ENCODE measurements around the gene UTRN. TPM values are rescaled to one million over a fixed set of nuclear protein-coding genes. Genes with fewer than 3 reads are reported as not detected.

The UTRN gene
- total and polyA plus RNA-seq, 10 of the 15 experiments (the other 5 are each of a cell fraction or from before 2014, with no cell fraction given), result 1.6 to 52.6 (median 25.5) TPM

GRCh38 chr6:144289006-144289405 lies 3.9 kb downstream of the UTRN start:
- BruUV-seq (replicated peaks), result no TSS peak
- ATAC-seq (no peak), DNase-seq (ENCODE audit: low read depth, low spot score) (no peak), FAIRE-seq (no peak)
- H3K79me2 ChIP-seq (ENCODE audit: control insufficient read depth, insufficient read depth, low read length), result no peaks in the 10 kb centered on the region
- H4K20me1 ChIP-seq (ENCODE audit: control insufficient read depth, insufficient read depth), result no peaks in the 10 kb centered on the region
- no peak overlapping the region for H3K27ac ChIP-seq (ENCODE audit: control insufficient read depth, insufficient read depth)
- no peaks in the 10 kb centered on the region for H3K9me3 ChIP-seq (replicated peaks; ENCODE audit: control insufficient read depth, insufficient read depth, low read length)
- H2AFZ ChIP-seq (ENCODE audit: control insufficient read depth, low read depth, low read length), result no peak overlapping the region
- H3K4me2 ChIP-seq (ENCODE audit: control insufficient read depth, insufficient read depth), result no peak overlapping the region
- RAD21 ChIA-PET (ENCODE audit: unreplicated experiment), result no interaction called here
- WGBS (ENCODE audit: insufficient coverage, insufficient replicate concordance, low lambda C conversion rate, missing lambda C conversion rate), result 100% methylated on average over 1 of the region's 1 CpG
- no peak overlapping the region for H3K9ac ChIP-seq (ENCODE audit: control insufficient read depth, insufficient read depth, low read length)
- SMC1A ChIA-PET (ENCODE audit: uncharacterized antibody, unreplicated experiment), result no interaction called here
- H3K4me3 ChIP-seq, result no peak overlapping the region
- in situ Hi-C loops (cut with MboI) (no loop called here), intact Hi-C loops (cut with micrococcal nuclease; ENCODE audit: unreplicated experiment) (no loop called here)
- peaks cover 8 to 9% of the 10 kb centered on the region in 2 experiments; a peak in 3 of 4 replicates for H3K27me3 ChIP-seq (replicated peaks in 1 of 2; ENCODE audit: control insufficient read depth in 2 of 2, insufficient read depth in 2 of 2, low read length in 1 of 2)
- no peak for TF ChIP-seq CHD2 (IDR thresholded peaks at IDR 0.05; ENCODE audit: borderline replicate concordance, low read depth, low read length)
- no peak for TF ChIP-seq STAT3 (IDR thresholded peaks at IDR 0.05; ENCODE audit: low read depth, low read length)
- no peak for TF ChIP-seq ZBTB4 (CRISPR knock-in tag; IDR thresholded peaks at IDR 0.05)
- no peak for TF ChIP-seq EZH2 (IDR thresholded peaks at IDR 0.05; ENCODE audit: borderline replicate concordance, control insufficient read depth, low read depth, low read length)
- H3K4me1 ChIP-seq (ENCODE audit: control insufficient read depth, insufficient read depth, low read length), result no peaks in the 10 kb centered on the region
- POLR2A ChIA-PET, result no interaction called here
- H3K36me3 ChIP-seq (ENCODE audit: control insufficient read depth in 2 of 2, insufficient read depth in 2 of 2, low read length in 1 of 2), result no peaks in the 10 kb centered on the region
- CTCF ChIA-PET, result interaction anchor here (1.3 kb wide), 1 partner anchor 192 kb away, joined by 5 read pairs; no protein-coding TSS in a partner anchor

Measured in GM12878 (cell line).